Small intestine (tissue), 7 donors: ENCODE measurements around the gene CRELD2. TPM values are rescaled to one million over a fixed set of nuclear protein-coding genes. Genes with fewer than 3 reads are reported as not detected.

Experiments
- DNase-seq, 2 donors: peaks; one replicate each; pipeline versions ENCODE4 v3.0.0 to v3.0.0-alpha.2; 2013
- FAIRE-seq: peaks from 2 replicates; lab custom pipeline; 2012; peaks lifted over from hg19 to GRCh38; lab: Jason Lieb, UNC
- H3K27ac ChIP-seq, 3 donors: one replicate each; pipeline ENCODE4 v1.5.1; 2013; ENCODE audit warnings: low read length in 2 of 3, mild to moderate bottlenecking in 2 of 3, control low read depth in 1 of 3, inconsistent platforms in 1 of 3, low read depth in 1 of 3, moderate library complexity in 1 of 3
- H3K27me3 ChIP-seq, 3 donors: one replicate each; pipeline ENCODE4 v1.6.1; 2013; ENCODE audit warnings: low read length in 3 of 3, inconsistent platforms in 1 of 3; ENCODE audit not compliant: control insufficient read depth in 3 of 3, insufficient read depth in 3 of 3
- H3K36me3 ChIP-seq, 3 donors: one replicate each; pipeline ENCODE4 v1.6.1; 2013; ENCODE audit warnings: low read length in 3 of 3, inconsistent platforms in 1 of 3, low read depth in 1 of 3, mild to moderate bottlenecking in 1 of 3, moderate library complexity in 1 of 3; ENCODE audit not compliant: control insufficient read depth in 3 of 3, insufficient read depth in 2 of 3
- H3K4me1 ChIP-seq, 3 donors: one replicate each; pipeline ENCODE4 v1.6.1; 2013; ENCODE audit warnings: low read length in 2 of 3, inconsistent platforms in 1 of 3, low read depth in 1 of 3, mild to moderate bottlenecking in 1 of 3, moderate library complexity in 1 of 3; ENCODE audit not compliant: control insufficient read depth in 3 of 3, insufficient read depth in 2 of 3
- H3K4me3 ChIP-seq, 3 donors: one replicate each; pipeline ENCODE4 v1.5.1; 2013; ENCODE audit warnings: low read length in 3 of 3, control low read depth in 1 of 3, inconsistent platforms in 1 of 3, low read depth in 1 of 3, mild to moderate bottlenecking in 1 of 3, moderate library complexity in 1 of 3
- H3K9me3 ChIP-seq, 2 donors: one replicate each; pipeline ENCODE4 v1.6.1; 2013; ENCODE audit warnings: low read depth in 1 of 2, low read length in 1 of 2; ENCODE audit not compliant: control insufficient read depth in 2 of 2, insufficient read depth in 1 of 2
- WGBS, 3 donors: extraction: QIAGEN DNeasy Blood & Tissue Kit; methylation state at CpG; one replicate each; pipeline ENCODE4 v1.1.7; 2013; 5-methylcytosine and 5-hydroxymethylcytosine counted together
- polyA plus RNA-seq, 4 donors: library from polyadenylated mRNA; stranded (reverse) in 3 of 4; unstranded in 1 of 4; fragments of 200-250 nt in 3 of 4; fragments of 120-200 nt in 1 of 4; gene quantifications; one replicate each; pipeline versions ENCODE4 v1.2.1 to v1.2.3, GENCODE V29; 2013
- donor health status: healthy with polysubstance abuse.
- donor health status: control.
- donor health status: control.
- donor health status: Bipolar disorder and iron deficiency.
- donor health status: healthy.

Gene CRELD2
- polyA plus RNA-seq, 4 donors, result 11.9 to 107 (median 21.8) TPM

GRCh38 chr22:49877642-49878041 is 40.8 kb upstream of the CRELD2 start:
- Histone ChIP-seq H3K9me3 (peaks cover 0 to 62% of the 10 kb centered on the region in 2 donors), H3K27me3 (no peaks in the 10 kb centered on the region), H3K4me3 (no peak overlapping the region), H3K36me3 (peaks cover 0 to 19% (median 2%) of the 10 kb centered on the region in 3 donors), H3K27ac (no peak overlapping the region), H3K4me1 (peaks cover 0 to 2% (median 0%) of the 10 kb centered on the region in 3 donors)
- no peak for DNase-seq
- no peak for FAIRE-seq
- 97% methylated on average over 7 of the region's 7 CpGs for WGBS, 3 donors

- no peak for DNase-seq
- Histone ChIP-seq H3K27ac (no peak overlapping the region), H3K27me3 (no peaks in the 10 kb centered on the region), H3K4me3 (no peak overlapping the region), H3K4me1 (peaks cover 0 to 2% (median 0%) of the 10 kb centered on the region in 3 donors), H3K36me3 (peaks cover 0 to 19% (median 2%) of the 10 kb centered on the region in 3 donors), H3K9me3 (peaks cover 0 to 64% of the 10 kb centered on the region in 2 donors)
- WGBS, 3 donors, result 96 to 99% (median 99%) methylated on average over 8 of the region's 8 CpGs
- FAIRE-seq, result no peak
These were observed 40.2 kb upstream of the CRELD2 start for GRCh38 chr22:49878206-49878605.

GRCh38 chr22:49879871-49880270 is 38.6 kb upstream of the CRELD2 start:
- no peak for DNase-seq
- no peak for FAIRE-seq

GRCh38 chr22:49880281-49880680 is 38.2 kb upstream of the CRELD2 start:
- WGBS, 3 donors, result 67 to 84% (median 68%) methylated on average over 20 of the region's 20 CpGs

More at GRCh38 chr22:49879871-49880270, 38.6 kb upstream of the CRELD2 start:
- 91 to 96% (median 94%) methylated on average over 9 of the region's 9 CpGs for WGBS, 3 donors
- peaks cover 0 to 67% of the 10 kb centered on the region in 2 donors for H3K9me3 ChIP-seq
- H3K36me3 ChIP-seq, result peaks cover 0 to 28% (median 6%) of the 10 kb centered on the region in 3 donors
- no peaks in the 10 kb centered on the region for H3K27me3 ChIP-seq
- peaks cover 0 to 2% (median 0%) of the 10 kb centered on the region in 3 donors for H3K4me1 ChIP-seq
- no peak overlapping the region for H3K4me3 ChIP-seq
- no peak overlapping the region for H3K27ac ChIP-seq

GRCh38 chr22:49881856-49882255 is 36.6 kb upstream of the CRELD2 start:
- Histone ChIP-seq H3K27me3 (no peaks in the 10 kb centered on the region), H3K9me3 (peaks cover 0 to 76% of the 10 kb centered on the region in 2 donors), H3K4me3 (no peak overlapping the region), H3K27ac (no peak overlapping the region), H3K4me1 (peaks cover 0 to 2% (median 0%) of the 10 kb centered on the region in 3 donors), H3K36me3 (peaks cover 6 to 43% (median 17%) of the 10 kb centered on the region in 3 donors)
- no peak for FAIRE-seq
- DNase-seq, result no peak
- WGBS, 3 donors, result 92 to 98% (median 93%) methylated on average over 2 of the region's 2 CpGs

More at GRCh38 chr22:49880281-49880680, 38.2 kb upstream of the CRELD2 start:
- H3K36me3 ChIP-seq, result peaks cover 2 to 32% (median 6%) of the 10 kb centered on the region in 3 donors
- no peak for DNase-seq
- no peak overlapping the region for H3K4me3 ChIP-seq
- peaks cover 0 to 2% (median 0%) of the 10 kb centered on the region in 3 donors for H3K4me1 ChIP-seq
- H3K9me3 ChIP-seq, result peaks cover 0 to 70% of the 10 kb centered on the region in 2 donors
- no peaks in the 10 kb centered on the region for H3K27me3 ChIP-seq
- no peak overlapping the region for H3K27ac ChIP-seq
- no peak for FAIRE-seq

GRCh38 chr22:49882519-49883293 is 35.7 kb upstream of the CRELD2 start:
- 86 to 90% (median 90%) methylated on average over 21 of the region's 21 CpGs for WGBS, 3 donors
- no peak for FAIRE-seq

GRCh38 chr22:49883294-49883640 is 35.2 kb upstream of the CRELD2 start:
- peaks cover 9 to 49% (median 17%) of the 10 kb centered on the region in 3 donors for H3K36me3 ChIP-seq
- 95 to 98% (median 97%) methylated on average over 4 of the region's 4 CpGs for WGBS, 3 donors
- no peak overlapping the region for H3K4me3 ChIP-seq
- H3K27me3 ChIP-seq, result no peaks in the 10 kb centered on the region
- peaks cover 0 to 2% (median 0%) of the 10 kb centered on the region in 3 donors for H3K4me1 ChIP-seq
- no peak overlapping the region for H3K27ac ChIP-seq
- DNase-seq (no peak), FAIRE-seq (no peak)
- peaks cover 0 to 68% of the 10 kb centered on the region in 2 donors for H3K9me3 ChIP-seq

More at GRCh38 chr22:49882519-49883293, 35.7 kb upstream of the CRELD2 start:
- no peak overlapping the region for H3K4me3 ChIP-seq
- peaks cover 0 to 2% (median 0%) of the 10 kb centered on the region in 3 donors for H3K4me1 ChIP-seq
- H3K27ac ChIP-seq, result no peak overlapping the region
- no peaks in the 10 kb centered on the region for H3K27me3 ChIP-seq
- no peak for DNase-seq
- H3K9me3 ChIP-seq, result peaks cover 0 to 73% of the 10 kb centered on the region in 2 donors
- peaks cover 9 to 47% (median 17%) of the 10 kb centered on the region in 3 donors for H3K36me3 ChIP-seq

GRCh38 chr22:49884075-49884474 is 34.4 kb upstream of the CRELD2 start:
- no peak overlapping the region for H3K27ac ChIP-seq
- peaks cover 0 to 73% of the 10 kb centered on the region in 2 donors for H3K9me3 ChIP-seq
- H3K4me3 ChIP-seq, result no peak overlapping the region
- H3K36me3 ChIP-seq, result peaks cover 11 to 55% (median 17%) of the 10 kb centered on the region in 3 donors
- peaks cover 0 to 2% (median 0%) of the 10 kb centered on the region in 3 donors for H3K4me1 ChIP-seq
- WGBS, 3 donors, result 96 to 97% (median 97%) methylated on average over 20 of the region's 20 CpGs
- DNase-seq, result no peak
- FAIRE-seq, result no peak
- no peaks in the 10 kb centered on the region for H3K27me3 ChIP-seq
